HEK293 (cell line): Measurements from ENCODE around the gene CLEC19A.

Source experiments
- CTCF ChIA-PET: fragments of 350-600 bp; formaldehyde crosslinking; extraction: SDS; loops from one replicate; lab custom pipeline; 2021; ENCODE audit warnings: antibody characterized with exemption; lab: Yijun Ruan, JAX
- POLR2A ChIA-PET: fragments of 300-600 bp; formaldehyde crosslinking; extraction: SDS; loops from one replicate; lab custom pipeline; 2020; ENCODE audit warnings: antibody characterized with exemption, inconsistent platforms; lab: Yijun Ruan, JAX
- H3K27ac ChIP-seq: fragments of 200-500 bp; sonication (Bioruptor generic); 2 replicates; pipeline ENCODE4 v1.5.1; 2014; ENCODE audit warnings: low read depth, low read length, control low read depth, inconsistent platforms; ENCODE audit errors: extremely low read depth
- H3K36me3 ChIP-seq, 2 experiments: fragments of 200-500 bp in 1 of 2; sonication (Bioruptor generic) in 1 of 2; 1 replicate in 1 of 2; 2 replicates in 1 of 2; pipeline ENCODE4 v1.5.1; 2014 to 2017; ENCODE audit warnings: inconsistent platforms in 2 of 2, low read length in 2 of 2; ENCODE audit not compliant: control insufficient read depth in 2 of 2, insufficient read depth in 1 of 2
- H3K4me1 ChIP-seq: fragments of 200-500 bp; sonication (Bioruptor generic); 2 replicates; pipeline ENCODE4 v1.5.1; 2014; ENCODE audit warnings: mild to moderate bottlenecking, low read length, inconsistent platforms; ENCODE audit not compliant: control insufficient read depth, insufficient read depth
- H3K4me3 ChIP-seq: 2 replicates; pipeline ENCODE4 v1.5.1; 2011; ENCODE audit warnings: low read depth, mild to moderate bottlenecking, control low read depth, low read length, moderate library complexity
- H3K9me3 ChIP-seq: fragments of 200-500 bp; sonication (Bioruptor generic); 2 replicates; pipeline ENCODE4 v1.5.1; 2014; ENCODE audit warnings: low read depth, low read length, inconsistent platforms; ENCODE audit not compliant: control insufficient read depth, insufficient read depth
- CTCF ChIP-seq: fragments of 450-650 bp; formaldehyde crosslinking; IDR thresholded peaks from 2 replicates; pipeline ENCODE4 v1.5.1; 2016; ENCODE audit warnings: missing biosample characterization, missing genetic modification characterization
- HOXC10 ChIP-seq: sonication (generic); formaldehyde crosslinking; IDR thresholded peaks from 2 replicates; pipeline ENCODE4 v1.8.1; 2023; ENCODE audit warnings: mild to moderate bottlenecking, missing genetic modification reagents
- PRDM10 ChIP-seq: fragments of 450-650 bp; formaldehyde crosslinking; IDR thresholded peaks from 2 replicates; pipeline ENCODE4 v1.5.1; 2016; ENCODE audit warnings: missing biosample characterization, missing genetic modification characterization
- REPIN1 ChIP-seq: fragments of 450-650 bp; formaldehyde crosslinking; IDR thresholded peaks from 2 replicates; pipeline ENCODE4 v1.5.1; 2017; ENCODE audit warnings: missing biosample characterization, missing genetic modification characterization, low read depth
- SETDB1 ChIP-seq: IDR thresholded peaks from one replicate; pipeline ENCODE4 v1.6.1; 2017; ENCODE audit warnings: mild to moderate bottlenecking, low read length, moderate library complexity, mixed read lengths; ENCODE audit not compliant: insufficient read length
- SP3 ChIP-seq: fragments of 450-650 bp; formaldehyde crosslinking; IDR thresholded peaks from 2 replicates; pipeline ENCODE4 v1.5.1; 2016; ENCODE audit warnings: missing biosample characterization, missing genetic modification characterization
- YY1 ChIP-seq: fragments of 450-650 bp; formaldehyde crosslinking; IDR thresholded peaks from 2 replicates; pipeline ENCODE4 v1.5.1; 2018; ENCODE audit warnings: missing biosample characterization, missing genetic modification characterization
- ZFP69B ChIP-seq: fragments of 450-650 bp; formaldehyde crosslinking; IDR thresholded peaks from 2 replicates; pipeline ENCODE4 v1.5.1; 2016; ENCODE audit warnings: missing biosample characterization, missing genetic modification characterization
- ZNF138 ChIP-seq: fragments of 450-650 bp; formaldehyde crosslinking; IDR thresholded peaks from 2 replicates; pipeline ENCODE4 v1.5.1; 2016; ENCODE audit warnings: missing biosample characterization, missing genetic modification characterization, borderline replicate concordance
- ZNF19 ChIP-seq: fragments of 450-650 bp; formaldehyde crosslinking; IDR thresholded peaks from 2 replicates; pipeline ENCODE4; 2016; ENCODE audit warnings: missing biosample characterization, missing genetic modification characterization, low read depth
- ZNF266 ChIP-seq: fragments of 450-650 bp; formaldehyde crosslinking; IDR thresholded peaks from 2 replicates; pipeline ENCODE4 v1.5.1; 2016; ENCODE audit warnings: missing biosample characterization, missing genetic modification characterization, low read depth
- ZNF37A ChIP-seq: fragments of 450-650 bp; IDR thresholded peaks from 2 replicates; pipeline ENCODE4 v1.5.1; 2018; ENCODE audit warnings: missing biosample characterization, missing genetic modification characterization
- ZNF398 ChIP-seq: fragments of 450-650 bp; formaldehyde crosslinking; IDR thresholded peaks from 2 replicates; pipeline ENCODE4 v1.5.1; 2017; ENCODE audit warnings: missing biosample characterization, missing genetic modification characterization
- ZNF426 ChIP-seq: fragments of 450-650 bp; formaldehyde crosslinking; IDR thresholded peaks from 2 replicates; pipeline ENCODE4 v1.5.1; 2017; ENCODE audit warnings: missing biosample characterization, missing genetic modification characterization, mild to moderate bottlenecking, inconsistent platforms, moderate library complexity
- ZNF596 ChIP-seq: fragments of 450-650 bp; IDR thresholded peaks from 2 replicates; pipeline ENCODE4 v1.5.0; 2018; ENCODE audit warnings: missing biosample characterization, mild to moderate bottlenecking, missing genetic modification characterization, moderate library complexity
- ZNF600 ChIP-seq: fragments of 450-650 bp; formaldehyde crosslinking; IDR thresholded peaks from 2 replicates; pipeline ENCODE4 v1.5.1; 2016; ENCODE audit warnings: missing biosample characterization, missing genetic modification characterization
- ZNF776 ChIP-seq: fragments of 450-650 bp; formaldehyde crosslinking; IDR thresholded peaks from 2 replicates; pipeline ENCODE4 v1.5.0; 2017; ENCODE audit warnings: missing biosample characterization, missing genetic modification characterization, borderline replicate concordance
- ZNF777 ChIP-seq: fragments of 450-650 bp; formaldehyde crosslinking; IDR thresholded peaks from 2 replicates; pipeline ENCODE4 v1.5.1; 2017; ENCODE audit warnings: missing biosample characterization, missing genetic modification characterization, borderline replicate concordance
- ZNF843 ChIP-seq: fragments of 450-650 bp; formaldehyde crosslinking; IDR thresholded peaks from 2 replicates; pipeline ENCODE4 v1.5.1; 2016; ENCODE audit warnings: missing biosample characterization, missing genetic modification characterization
- ZXDB ChIP-seq: fragments of 450-650 bp; formaldehyde crosslinking; IDR thresholded peaks from 2 replicates; pipeline ENCODE4 v1.5.1; 2016; ENCODE audit warnings: missing biosample characterization, missing genetic modification characterization

The CLEC19A gene

DNA sequence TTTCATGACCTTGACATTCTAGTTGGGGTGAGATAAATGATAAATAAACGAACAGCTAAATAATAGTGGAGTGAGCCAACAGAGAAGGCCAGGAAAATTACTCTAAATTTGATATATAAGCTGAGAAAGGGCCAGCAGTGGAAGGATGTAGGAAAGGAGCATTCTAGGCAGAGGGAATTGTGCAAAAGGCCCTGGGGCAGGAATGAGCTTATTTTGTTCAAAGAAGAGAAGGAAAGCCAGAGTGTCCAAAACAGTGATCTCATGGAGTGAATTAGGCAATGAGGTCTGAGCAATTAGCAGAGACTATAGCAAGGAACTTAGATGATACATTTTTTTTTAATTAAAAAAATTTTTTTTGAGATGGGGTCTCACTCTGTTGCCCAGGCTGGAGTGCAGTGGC lies 43.3 kb upstream of the CLEC19A start (continued):
- TF ChIP-seq CTCF: no peak
- no peak for TF ChIP-seq ZNF776 (tag by site-specific recombination)
- TF ChIP-seq SP3 (tag by site-specific recombination): no peak
- no peak for TF ChIP-seq REPIN1 (tag by site-specific recombination)

- CTCF ChIA-PET: interaction anchor here (1.0 to 1.9 kb wide), 2 partner anchors 20 to 64 kb away, joined by 4 to 7 read pairs; no protein-coding TSS in a partner anchor
- Histone ChIP-seq H3K4me3 (no peak overlapping the region), H3K9me3 (no peaks in the 10 kb centered on the region)
- TF ChIP-seq ZNF398 (tag by site-specific recombination) (no peak), ZNF37A (tag by site-specific recombination) (no peak), ZNF600 (no peak), ZNF138 (tag by site-specific recombination) (no peak), ZNF777 (tag by site-specific recombination) (no peak), ZNF843 (tag by site-specific recombination) (no peak), ZNF426 (tag by site-specific recombination) (no peak), SETDB1 (no peak), HOXC10 (CRISPR knock-in tag) (no peak), ZNF266 (tag by site-specific recombination) (no peak), ZFP69B (tag by site-specific recombination) (no peak), ZNF19 (tag by site-specific recombination) (no peak), YY1 (no peak), PRDM10 (no peak), ZNF596 (tag by site-specific recombination) (no peak), ZXDB (tag by site-specific recombination) (no peak)
- TF ChIP-seq, all 188 proteins: peak for 0
- H3K4me1 ChIP-seq: no peaks in the 10 kb centered on the region
- no peaks in the 10 kb centered on the region for H3K36me3 ChIP-seq
- no peak overlapping the region for H3K27ac ChIP-seq
- POLR2A ChIA-PET: interaction anchor here (0.7 kb wide), 1 partner anchor 44 kb away, joined by 4 read pairs; no protein-coding TSS in a partner anchor
Observed at GRCh38 chr16:19242987-19243575, 42.5 kb upstream of the CLEC19A start.
